Esophagus muscularis mucosa (tissue), 4 donors: Measurements from ENCODE around the gene KCND3. TPM values are rescaled to one million over a fixed set of nuclear protein-coding genes. Genes with fewer than 3 reads are reported as not detected.

ENCODE experiments used
- DNase-seq: peaks from one replicate; pipeline ENCODE4 v3.0.0-alpha.2; 2017; ENCODE audit errors: extremely low spot score
- H3K27ac ChIP-seq, 4 donors: fragments of 200-600 bp; sonication (generic); replicated peaks in 1 of 4; 1 replicate in 3 of 4; 2 replicates in 1 of 4; pipeline ENCODE4 v1.5.1; 2016 to 2019; ENCODE audit warnings: mild to moderate bottlenecking in 1 of 4
- H3K27me3 ChIP-seq, 4 donors: fragments of 200-600 bp; sonication (generic); one replicate each; pipeline versions ENCODE4 v1.5.1 to v1.6.0; 2016 to 2019
- H3K36me3 ChIP-seq, 4 donors: fragments of 200-600 bp; sonication (generic); one replicate each; pipeline ENCODE4 v1.5.1; 2016 to 2019
- H3K4me1 ChIP-seq, 4 donors: fragments of 200-600 bp; sonication (generic); one replicate each; pipeline ENCODE4 v1.5.1; 2016 to 2019
- H3K4me3 ChIP-seq, 4 donors: fragments of 200-600 bp; sonication (generic); 1 replicate in 2 of 4; 2 replicates in 2 of 4; pipeline ENCODE4 v1.5.1; 2016 to 2019; ENCODE audit warnings: mild to moderate bottlenecking in 4 of 4, moderate library complexity in 1 of 4
- H3K9me3 ChIP-seq, 4 donors: fragments of 200-600 bp; sonication (generic); 1 replicate in 3 of 4; 2 replicates in 1 of 4; pipeline ENCODE4 v1.5.1; 2016 to 2019
- CTCF ChIP-seq, 3 experiments: fragments of 200-600 bp in 2 of 3; fragments of 450-650 bp in 1 of 3; sonication (generic) in 2 of 3; IDR thresholded peaks; one replicate each; pipeline ENCODE4 v1.5.1; 2017 to 2019; ENCODE audit warnings: antibody characterized with exemption in 3 of 3, mild to moderate bottlenecking in 2 of 3, moderate library complexity in 1 of 3
- EP300 ChIP-seq: sonication (generic); formaldehyde crosslinking; IDR thresholded peaks from one replicate; pipeline ENCODE4 v1.6.1; 2017; ENCODE audit warnings: antibody characterized with exemption
- POLR2A ChIP-seq: fragments of 450-650 bp; IDR thresholded peaks from one replicate; pipeline ENCODE4 v1.6.1; 2017; ENCODE audit warnings: antibody characterized with exemption, moderate library complexity, mild to moderate bottlenecking, low read depth
- POLR2AphosphoS5 ChIP-seq, 2 donors: sonication (generic); formaldehyde crosslinking; IDR thresholded peaks; one replicate each; pipeline ENCODE4 v1.6.1; 2017; ENCODE audit warnings: antibody characterized with exemption in 2 of 2
- WGBS: methylation state at CpG from one replicate; pipeline ENCODE4 v1.1.5; 2018; 5-methylcytosine and 5-hydroxymethylcytosine counted together
- intact Hi-C: fragments of 100-400 bp; cut with DNase I; formaldehyde crosslinking; loops from one replicate; pipeline ENCODE4 v1.15.1; 2023
- total RNA-seq, 4 donors: library from RNA; depleted of rRNA; stranded (reverse); fragments of >200 nt; gene quantifications; one replicate each; pipeline versions ENCODE4 v1.1.0 to v1.2.1, GENCODE V29; 2016

The KCND3 gene
- total RNA-seq, 4 donors from 2014 or later = 25.7 to 57.6 (median 47.5) TPM

GRCh38 chr1:111943846-111944749 lies 45.4 kb downstream of the KCND3 start:
- WGBS = 86% methylated on average over 15 of the region's 15 CpGs
- Histone ChIP-seq H3K27ac (no peak overlapping the region), H3K4me3 (no peak overlapping the region), H3K4me1 (peaks cover 17 to 33% (median 20%) of the 10 kb centered on the region in 4 donors), H3K27me3 (no peaks in the 10 kb centered on the region), H3K36me3 (no peaks in the 10 kb centered on the region), H3K9me3 (no peaks in the 10 kb centered on the region)
- intact Hi-C loops = no loop called here
- no peak for DNase-seq
- TF ChIP-seq EP300 (no peak), POLR2AphosphoS5 (IDR thresholded peaks at IDR 0.05) (no peak), POLR2A (no peak)

- TF ChIP-seq POLR2AphosphoS5 (IDR thresholded peaks at IDR 0.05) (no peak), EP300 (no peak), CTCF (IDR thresholded peaks at IDR 0.05) (no peak), POLR2A (no peak)
- Histone ChIP-seq H3K9me3 (no peaks in the 10 kb centered on the region), H3K27ac (no peak overlapping the region), H3K4me1 (peaks cover 6 to 24% (median 10%) of the 10 kb centered on the region in 4 donors), H3K36me3 (no peaks in the 10 kb centered on the region), H3K27me3 (no peaks in the 10 kb centered on the region), H3K4me3 (no peak overlapping the region)
- intact Hi-C loops = no loop called here
- WGBS = 88% methylated on average over 4 of the region's 4 CpGs
- no peak for DNase-seq
Measured at GRCh38 chr1:111943066-111943465, 46.4 kb downstream of the KCND3 start.

- no peak overlapping the region for H3K27ac ChIP-seq
- WGBS = 95% methylated on average over 3 of the region's 3 CpGs
- no peaks in the 10 kb centered on the region for H3K9me3 ChIP-seq
- H3K36me3 ChIP-seq = no peaks in the 10 kb centered on the region
- no peaks in the 10 kb centered on the region for H3K27me3 ChIP-seq
- intact Hi-C loops = no loop called here
- H3K4me1 ChIP-seq = peaks cover 0 to 9% (median 0%) of the 10 kb centered on the region in 4 donors
- DNase-seq = no peak
- TF ChIP-seq POLR2A (no peak), POLR2AphosphoS5 (IDR thresholded peaks at IDR 0.05) (no peak), CTCF (IDR thresholded peaks at IDR 0.05) (no peak), EP300 (no peak)
- no peak overlapping the region for H3K4me3 ChIP-seq
Measured at GRCh38 chr1:111938536-111938935, 50.9 kb downstream of the KCND3 start.

GRCh38 chr1:111938123-111938522 lies 51.3 kb downstream of the KCND3 start:
- peaks cover 0 to 9% (median 0%) of the 10 kb centered on the region in 4 donors for H3K4me1 ChIP-seq
- intact Hi-C loops = no loop called here
- no peak for TF ChIP-seq POLR2A
- no peak for TF ChIP-seq POLR2AphosphoS5 (IDR thresholded peaks at IDR 0.05)
- TF ChIP-seq EP300 = no peak
- no peak for TF ChIP-seq CTCF (IDR thresholded peaks at IDR 0.05)
- WGBS = 80% methylated on average over 1 of the region's 1 CpG
- no peaks in the 10 kb centered on the region for H3K9me3 ChIP-seq
- DNase-seq = no peak
- H3K4me3 ChIP-seq = no peak overlapping the region
- no peaks in the 10 kb centered on the region for H3K27me3 ChIP-seq
- no peak overlapping the region for H3K27ac ChIP-seq
- H3K36me3 ChIP-seq = no peaks in the 10 kb centered on the region

- no peaks in the 10 kb centered on the region for H3K27me3 ChIP-seq
- H3K27ac ChIP-seq = no peak overlapping the region
- no peak for TF ChIP-seq EP300
- peaks cover 0 to 9% (median 0%) of the 10 kb centered on the region in 4 donors for H3K4me1 ChIP-seq
- H3K36me3 ChIP-seq = no peaks in the 10 kb centered on the region
- no peak for DNase-seq
- 82% methylated on average over 5 of the region's 6 CpGs for WGBS
- no peak overlapping the region for H3K4me3 ChIP-seq
- no peaks in the 10 kb centered on the region for H3K9me3 ChIP-seq
- intact Hi-C loops = no loop called here
Measured at GRCh38 chr1:111937147-111937725, 52.2 kb downstream of the KCND3 start.
